ENCODE results near the gene HYI. TPM values are rescaled to one million over a fixed set of nuclear protein-coding genes. Genes with fewer than 3 reads are reported as not detected.
"Not testable (repeated sequence)": the region's sequence is repeated elsewhere in the genome, so short reads cannot be mapped to it uniquely, and the experiment has no call there.

The HYI gene
- total RNA-seq, 1 donor from 2014 or later = 33.4 TPM

GRCh38 chr1:43421396-43421795, 32.3 kb downstream of the HYI start:
- Histone ChIP-seq H3K27me3 (ENCODE audit: control insufficient read depth in 3 of 3, insufficient read depth in 3 of 3, low read length in 3 of 3) (no peaks in the 10 kb centered on the region), H3K9ac (ENCODE audit: low read depth in 1 of 3, low read length in 3 of 3) (no peak overlapping the region), H3K9me3 (ENCODE audit: control insufficient read depth in 3 of 3, low read length in 3 of 3) (no peaks in the 10 kb centered on the region), H3K27ac (ENCODE audit: low read depth, low read length) (no peak overlapping the region), H3K4me1 (ENCODE audit: control insufficient read depth in 3 of 3, insufficient read depth in 3 of 3, low read length in 3 of 3) (no peaks in the 10 kb centered on the region), H3K36me3 (ENCODE audit: control insufficient read depth in 3 of 3, insufficient read depth in 3 of 3, low read length in 3 of 3) (peaks cover 89 to 100% (median 95%) of the 10 kb centered on the region in 3 donors), H3K4me3 (ENCODE audit: low read length in 3 of 3) (no peak overlapping the region)

GRCh38 chr1:43420874-43421273, 32.9 kb downstream of the HYI start:
- H3K9me3 ChIP-seq (ENCODE audit: control insufficient read depth in 3 of 3, low read length in 3 of 3) = no peaks in the 10 kb centered on the region
- no peaks in the 10 kb centered on the region for H3K27me3 ChIP-seq (ENCODE audit: control insufficient read depth in 3 of 3, insufficient read depth in 3 of 3, low read length in 3 of 3)
- no peaks in the 10 kb centered on the region for H3K4me1 ChIP-seq (ENCODE audit: control insufficient read depth in 3 of 3, insufficient read depth in 3 of 3, low read length in 3 of 3)
- H3K9ac ChIP-seq (ENCODE audit: low read depth in 1 of 3, low read length in 3 of 3) = no peak overlapping the region
- no peak overlapping the region for H3K4me3 ChIP-seq (ENCODE audit: low read length in 3 of 3)
- H3K27ac ChIP-seq (ENCODE audit: low read depth, low read length) = no peak overlapping the region
- peaks cover 86 to 99% (median 95%) of the 10 kb centered on the region in 3 donors for H3K36me3 ChIP-seq (ENCODE audit: control insufficient read depth in 3 of 3, insufficient read depth in 3 of 3, low read length in 3 of 3)

- H3K9ac ChIP-seq (ENCODE audit: low read depth in 1 of 3, low read length in 3 of 3) = no peak overlapping the region
- H3K27ac ChIP-seq (ENCODE audit: low read depth, low read length) = no peak overlapping the region
- peaks cover 84 to 99% (median 95%) of the 10 kb centered on the region in 3 donors for H3K36me3 ChIP-seq (ENCODE audit: control insufficient read depth in 3 of 3, insufficient read depth in 3 of 3, low read length in 3 of 3)
- no peaks in the 10 kb centered on the region for H3K9me3 ChIP-seq (ENCODE audit: control insufficient read depth in 3 of 3, low read length in 3 of 3)
- H3K4me3 ChIP-seq (ENCODE audit: low read length in 3 of 3) = no peak overlapping the region
- no peaks in the 10 kb centered on the region for H3K27me3 ChIP-seq (ENCODE audit: control insufficient read depth in 3 of 3, insufficient read depth in 3 of 3, low read length in 3 of 3)
- H3K4me1 ChIP-seq (ENCODE audit: control insufficient read depth in 3 of 3, insufficient read depth in 3 of 3, low read length in 3 of 3) = no peaks in the 10 kb centered on the region
Observed at GRCh38 chr1:43419627-43420425, 33.9 kb downstream of the HYI start.

GRCh38 chr1:43418858-43419257, 34.9 kb downstream of the HYI start:
- Histone ChIP-seq H3K9me3 (ENCODE audit: control insufficient read depth in 3 of 3, low read length in 3 of 3) (no peaks in the 10 kb centered on the region), H3K36me3 (ENCODE audit: control insufficient read depth in 3 of 3, insufficient read depth in 3 of 3, low read length in 3 of 3) (peaks cover 75 to 90% (median 88%) of the 10 kb centered on the region in 3 donors), H3K9ac (ENCODE audit: low read depth in 1 of 3, low read length in 3 of 3) (no peak overlapping the region), H3K27ac (ENCODE audit: low read depth, low read length) (no peak overlapping the region), H3K27me3 (ENCODE audit: control insufficient read depth in 3 of 3, insufficient read depth in 3 of 3, low read length in 3 of 3) (no peaks in the 10 kb centered on the region), H3K4me3 (ENCODE audit: low read length in 3 of 3) (no peak overlapping the region), H3K4me1 (ENCODE audit: control insufficient read depth in 3 of 3, insufficient read depth in 3 of 3, low read length in 3 of 3) (no peaks in the 10 kb centered on the region)

GRCh38 chr1:43415901-43416300, 37.8 kb downstream of the HYI start:
- peaks cover 52 to 64% (median 62%) of the 10 kb centered on the region in 3 donors for H3K36me3 ChIP-seq (ENCODE audit: control insufficient read depth in 3 of 3, insufficient read depth in 3 of 3, low read length in 3 of 3)
- H3K9me3 ChIP-seq (ENCODE audit: control insufficient read depth in 3 of 3, low read length in 3 of 3) = no peaks in the 10 kb centered on the region
- H3K27ac ChIP-seq (ENCODE audit: low read depth, low read length) = no peak overlapping the region
- H3K4me1 ChIP-seq (ENCODE audit: control insufficient read depth in 3 of 3, insufficient read depth in 3 of 3, low read length in 3 of 3) = no peaks in the 10 kb centered on the region
- no peaks in the 10 kb centered on the region for H3K27me3 ChIP-seq (ENCODE audit: control insufficient read depth in 3 of 3, insufficient read depth in 3 of 3, low read length in 3 of 3)
- H3K9ac ChIP-seq (ENCODE audit: low read depth in 1 of 3, low read length in 3 of 3) = no peak overlapping the region
- no peak overlapping the region for H3K4me3 ChIP-seq (ENCODE audit: low read length in 3 of 3)

- no peaks in the 10 kb centered on the region for H3K4me1 ChIP-seq (ENCODE audit: control insufficient read depth in 3 of 3, insufficient read depth in 3 of 3, low read length in 3 of 3)
- no peaks in the 10 kb centered on the region for H3K27me3 ChIP-seq (ENCODE audit: control insufficient read depth in 3 of 3, insufficient read depth in 3 of 3, low read length in 3 of 3)
- no peaks in the 10 kb centered on the region for H3K9me3 ChIP-seq (ENCODE audit: control insufficient read depth in 3 of 3, low read length in 3 of 3)
- H3K9ac ChIP-seq (ENCODE audit: low read depth in 1 of 3, low read length in 3 of 3) = no peak overlapping the region
- H3K27ac ChIP-seq (ENCODE audit: low read depth, low read length) = no peak overlapping the region
- H3K4me3 ChIP-seq (ENCODE audit: low read length in 3 of 3) = no peak overlapping the region
- peaks cover 41 to 52% (median 52%) of the 10 kb centered on the region in 3 donors for H3K36me3 ChIP-seq (ENCODE audit: control insufficient read depth in 3 of 3, insufficient read depth in 3 of 3, low read length in 3 of 3)
Observed at GRCh38 chr1:43414634-43415223, 39.0 kb downstream of the HYI start.

- not testable (repeated sequence) for H3K4me3 ChIP-seq (ENCODE audit: low read length in 3 of 3); H3K27ac ChIP-seq (ENCODE audit: low read depth, low read length); H3K27me3 ChIP-seq (ENCODE audit: control insufficient read depth in 3 of 3, insufficient read depth in 3 of 3, low read length in 3 of 3); H3K9ac ChIP-seq (ENCODE audit: low read depth in 1 of 3, low read length in 3 of 3); H3K9me3 ChIP-seq (ENCODE audit: control insufficient read depth in 3 of 3, low read length in 3 of 3); H3K4me1 ChIP-seq (ENCODE audit: control insufficient read depth in 3 of 3, insufficient read depth in 3 of 3, low read length in 3 of 3)
- H3K36me3 ChIP-seq (ENCODE audit: control insufficient read depth in 3 of 3, insufficient read depth in 3 of 3, low read length in 3 of 3) = peaks cover 34 to 45% (median 43%) of the 10 kb centered on the region in 3 donors
Observed at GRCh38 chr1:43413426-43413825, 40.3 kb downstream of the HYI start.

- H3K36me3 ChIP-seq (ENCODE audit: control insufficient read depth in 3 of 3, insufficient read depth in 3 of 3, low read length in 3 of 3) = peaks cover 30 to 36% (median 32%) of the 10 kb centered on the region in 3 donors
Observed at GRCh38 chr1:43410571-43410970, 43.2 kb downstream of the HYI start.

GRCh38 chr1:43405876-43406234, 47.9 kb downstream of the HYI start:
- Histone ChIP-seq H3K27ac (ENCODE audit: low read depth, low read length) (no peak overlapping the region), H3K27me3 (ENCODE audit: control insufficient read depth in 3 of 3, insufficient read depth in 3 of 3, low read length in 3 of 3) (no peaks in the 10 kb centered on the region), H3K9me3 (ENCODE audit: control insufficient read depth in 3 of 3, low read length in 3 of 3) (no peaks in the 10 kb centered on the region), H3K4me3 (ENCODE audit: low read length in 3 of 3) (no peak overlapping the region), H3K4me1 (ENCODE audit: control insufficient read depth in 3 of 3, insufficient read depth in 3 of 3, low read length in 3 of 3) (peaks cover 0 to 3% (median 0%) of the 10 kb centered on the region in 3 donors), H3K9ac (ENCODE audit: low read depth in 1 of 3, low read length in 3 of 3) (peak overlapping the region in 1 of 3 donors; percentile 51), H3K36me3 (ENCODE audit: control insufficient read depth in 3 of 3, insufficient read depth in 3 of 3, low read length in 3 of 3) (peaks cover 37 to 49% (median 40%) of the 10 kb centered on the region in 3 donors)

More at GRCh38 chr1:43410571-43410970, 43.2 kb downstream of the HYI start:
- Histone ChIP-seq H3K27me3 (ENCODE audit: control insufficient read depth in 3 of 3, insufficient read depth in 3 of 3, low read length in 3 of 3) (no peaks in the 10 kb centered on the region), H3K4me1 (ENCODE audit: control insufficient read depth in 3 of 3, insufficient read depth in 3 of 3, low read length in 3 of 3) (peaks cover 0 to under 1% (median 0%) of the 10 kb centered on the region in 3 donors), H3K9me3 (ENCODE audit: control insufficient read depth in 3 of 3, low read length in 3 of 3) (no peaks in the 10 kb centered on the region), H3K9ac (ENCODE audit: low read depth in 1 of 3, low read length in 3 of 3) (no peak overlapping the region), H3K4me3 (ENCODE audit: low read length in 3 of 3) (no peak overlapping the region), H3K27ac (ENCODE audit: low read depth, low read length) (no peak overlapping the region)

GRCh38 chr1:43405219-43405875, 48.4 kb downstream of the HYI start:
- peaks cover 0 to 3% (median 0%) of the 10 kb centered on the region in 3 donors for H3K4me1 ChIP-seq (ENCODE audit: control insufficient read depth in 3 of 3, insufficient read depth in 3 of 3, low read length in 3 of 3)
- peak overlapping the region in 1 of 3 donors; percentile 51 for H3K9ac ChIP-seq (ENCODE audit: low read depth in 1 of 3, low read length in 3 of 3)
- no peak overlapping the region for H3K4me3 ChIP-seq (ENCODE audit: low read length in 3 of 3)
- peaks cover 37 to 48% (median 40%) of the 10 kb centered on the region in 3 donors for H3K36me3 ChIP-seq (ENCODE audit: control insufficient read depth in 3 of 3, insufficient read depth in 3 of 3, low read length in 3 of 3)
- no peak overlapping the region for H3K27ac ChIP-seq (ENCODE audit: low read depth, low read length)
- no peaks in the 10 kb centered on the region for H3K27me3 ChIP-seq (ENCODE audit: control insufficient read depth in 3 of 3, insufficient read depth in 3 of 3, low read length in 3 of 3)
- H3K9me3 ChIP-seq (ENCODE audit: control insufficient read depth in 3 of 3, low read length in 3 of 3) = no peaks in the 10 kb centered on the region

All from skeletal muscle tissue (tissue), 4 donors.